HCT116 (cell line): ENCODE results near the gene ESRRB. TPM values are rescaled to one million over a fixed set of nuclear protein-coding genes. Genes with fewer than 3 reads are reported as not detected.

Experiments
- ATAC-seq: fragments of 200-7000 bp; cut with Tn5 transposase; 2 replicates; pipeline ENCODE4 v1.9.1; 2020; ENCODE audit warnings: mild to moderate bottlenecking, moderate library complexity
- BruUV-seq: library from RNA; stranded (reverse); fragments of 400-500 nt; replicated peaks from 2 replicates; lab custom pipeline; 2021; lab: Mats Ljungman, UMichigan
- CTCF ChIA-PET: fragments of 300-600 bp; sonication (Branson Sonifier 250); formaldehyde crosslinking; loops from one replicate; lab custom pipeline; 2021; ENCODE audit warnings: antibody characterized with exemption; lab: Charles Lee
- POLR2A ChIA-PET: fragments of 300-600, 350-600 bp; sonication (Branson Sonifier 250); formaldehyde crosslinking; loops from one replicate; lab custom pipeline; 2021; ENCODE audit warnings: antibody characterized with exemption; lab: Charles Lee
- RAD21 ChIA-PET, 2 experiments: fragments of 300-600 bp; sonication (Branson Sonifier 250); formaldehyde crosslinking; loops; one replicate each; lab custom pipeline; 2023; ENCODE audit warnings: low total read pairs in 2 of 2; ENCODE audit not compliant: uncharacterized antibody in 2 of 2, unreplicated experiment in 2 of 2, low non-redundant PET in 1 of 2; lab: Charles Lee
- DNase-seq: peaks from one replicate; pipeline ENCODE4 v3.0.0-alpha.2; 2010; ENCODE audit warnings: low read depth, low spot score
- H2AFZ ChIP-seq: fragments of 200-600 bp; shearing (Covaris generic), sonication (generic); 2 replicates; pipeline ENCODE4 v1.6.1; 2017; ENCODE audit warnings: low read depth, mixed run types, mixed read lengths, antibody characterized with exemption, low read length; ENCODE audit not compliant: poor library complexity, severe bottlenecking
- H3K27ac ChIP-seq: 2 replicates; pipeline ENCODE4 v1.5.1; 2012; ENCODE audit warnings: low read depth, low read length
- H3K27me3 ChIP-seq: fragments of 200-600 bp; sonication (generic); 2 replicates; pipeline ENCODE4 v1.6.1; 2016; ENCODE audit warnings: mixed run types, low read length, mixed read lengths; ENCODE audit not compliant: insufficient read depth
- H3K36me3 ChIP-seq, 2 experiments: fragments of 200-500 bp in 1 of 2; fragments of 200-600 bp in 1 of 2; sonication (Bioruptor generic) in 1 of 2; sonication (generic) in 1 of 2; 2 replicates each; pipeline versions ENCODE4 v1.5.1 to v1.6.1; 2014 to 2016; ENCODE audit warnings: low read length in 2 of 2, inconsistent platforms in 1 of 2, mixed read lengths in 1 of 2, mixed run types in 1 of 2; ENCODE audit not compliant: insufficient read depth in 2 of 2, control insufficient read depth in 1 of 2
- H3K4me1 ChIP-seq, 2 experiments: fragments of 200-600 bp in 1 of 2; sonication (generic) in 1 of 2; 2 replicates each; pipeline versions ENCODE4 v1.5.1 to v1.6.1; 2012 to 2017; ENCODE audit warnings: low read length in 2 of 2, inconsistent platforms in 1 of 2, mild to moderate bottlenecking in 1 of 2, mixed read lengths in 1 of 2, mixed run types in 1 of 2, moderate library complexity in 1 of 2; ENCODE audit not compliant: insufficient read depth in 2 of 2, control insufficient read depth in 1 of 2
- H3K4me2 ChIP-seq: fragments of 200-600 bp; sonication (generic); 2 replicates; pipeline ENCODE4 v1.6.1; 2017; ENCODE audit warnings: mixed run types, low read length, mixed read lengths
- H3K4me3 ChIP-seq, 2 experiments: fragments of 200-600 bp in 1 of 2; sonication (generic) in 1 of 2; replicated peaks in 1 of 2; 2 replicates each; pipeline ENCODE4 v1.5.1; 2011 to 2016; ENCODE audit warnings: low read length in 2 of 2, control low read depth in 1 of 2, low read depth in 1 of 2, mild to moderate bottlenecking in 1 of 2, mixed read lengths in 1 of 2, mixed run types in 1 of 2
- H3K79me2 ChIP-seq: fragments of 200-600 bp; sonication (generic); 2 replicates; pipeline ENCODE4 v1.6.1; 2017; ENCODE audit warnings: mild to moderate bottlenecking, mixed run types, low read length, moderate library complexity, mixed read lengths; ENCODE audit not compliant: insufficient read depth
- H3K9ac ChIP-seq: fragments of 200-600 bp; sonication (generic); 2 replicates; pipeline ENCODE4 v1.6.1; 2016; ENCODE audit warnings: low read length, mixed read lengths
- H3K9me2 ChIP-seq: fragments of 200-600 bp; sonication (generic), shearing (Covaris generic); 2 replicates; pipeline ENCODE4 v1.6.1; 2017; ENCODE audit warnings: mixed run types, mild to moderate bottlenecking, moderate library complexity; ENCODE audit not compliant: insufficient read depth
- H3K9me3 ChIP-seq, 2 experiments: fragments of 200-500 bp in 1 of 2; fragments of 200-600 bp in 1 of 2; sonication (Bioruptor generic) in 1 of 2; sonication (generic) in 1 of 2; 2 replicates each; pipeline ENCODE4 v1.6.1; 2014 to 2017; ENCODE audit warnings: low read length in 2 of 2, mixed read lengths in 2 of 2, inconsistent platforms in 1 of 2, low read depth in 1 of 2, mild to moderate bottlenecking in 1 of 2, mixed run types in 1 of 2, moderate library complexity in 1 of 2; ENCODE audit not compliant: control insufficient read depth in 1 of 2, insufficient read depth in 1 of 2
- H4K20me1 ChIP-seq: fragments of 200-600 bp; sonication (generic), shearing (Covaris generic); 2 replicates; pipeline ENCODE4 v1.6.1; 2017; ENCODE audit warnings: mixed run types, mild to moderate bottlenecking, moderate library complexity; ENCODE audit not compliant: insufficient read depth
- CBX3 ChIP-seq: IDR thresholded peaks from 2 replicates; pipeline ENCODE4 v1.6.1; 2012; ENCODE audit warnings: low read depth
- CEBPB ChIP-seq: IDR thresholded peaks from 2 replicates; pipeline ENCODE4 v1.6.1; 2012; ENCODE audit warnings: low read depth
- EGR1 ChIP-seq: IDR thresholded peaks from 2 replicates; pipeline ENCODE4 v1.6.1; 2012; ENCODE audit warnings: low read depth
- ELF1 ChIP-seq: IDR thresholded peaks from 2 replicates; pipeline ENCODE4 v1.6.1; 2012; ENCODE audit warnings: low read depth, borderline replicate concordance
- EZH2phosphoT487 ChIP-seq: fragments of 200-600 bp; IDR thresholded peaks from 2 replicates; pipeline ENCODE4 v1.6.1; 2018; ENCODE audit warnings: antibody characterized with exemption, borderline replicate concordance
- JUND ChIP-seq: IDR thresholded peaks from 2 replicates; pipeline ENCODE4 v1.6.1; 2012
- POLR2A ChIP-seq: IDR thresholded peaks from 2 replicates; pipeline ENCODE4 v1.7.0; 2011; ENCODE audit warnings: borderline replicate concordance; ENCODE audit not compliant: insufficient read depth, insufficient read length; ENCODE audit errors: extremely low read depth
- POLR2AphosphoS5 ChIP-seq: IDR thresholded peaks from 2 replicates; pipeline ENCODE4 v1.6.1; 2011; ENCODE audit warnings: mild to moderate bottlenecking, low read depth, low read length, moderate library complexity
- RAD21 ChIP-seq: IDR thresholded peaks from 2 replicates; pipeline ENCODE4 v1.6.1; 2012; ENCODE audit warnings: low read depth, mild to moderate bottlenecking
- SIN3A ChIP-seq: IDR thresholded peaks from 2 replicates; pipeline ENCODE4 v1.6.1; 2012; ENCODE audit warnings: low read depth
- SP1 ChIP-seq: IDR thresholded peaks from 2 replicates; pipeline ENCODE4 v1.6.1; 2012; ENCODE audit warnings: low read depth
- TCF7L2 ChIP-seq: IDR thresholded peaks from 2 replicates; pipeline ENCODE4 v1.7.0; 2011; ENCODE audit warnings: borderline replicate concordance, inconsistent platforms; ENCODE audit not compliant: insufficient read depth, insufficient read length; ENCODE audit errors: extremely low read depth
- YY1 ChIP-seq: IDR thresholded peaks from 2 replicates; pipeline ENCODE4 v1.6.1; 2011; ENCODE audit warnings: low read length, low read depth, moderate library complexity, mild to moderate bottlenecking; ENCODE audit not compliant: insufficient replicate concordance; ENCODE audit errors: extremely low read depth
- ZFX ChIP-seq: fragments of 450-650 bp; IDR thresholded peaks from 2 replicates; pipeline ENCODE4 v1.6.1; 2017
- ZNF274 ChIP-seq: fragments of 200-500 bp; sonication (Bioruptor generic); IDR thresholded peaks from 2 replicates; pipeline ENCODE4 v1.6.1; 2014; ENCODE audit warnings: mild to moderate bottlenecking, low read depth, low read length, inconsistent platforms
- intact Hi-C: fragments of 100-400 bp; cut with micrococcal nuclease; formaldehyde crosslinking; loops from 2 replicates; pipeline ENCODE4 v1.10.0; 2022
- total RNA-seq: library from RNA; stranded (reverse); gene quantifications from one replicate; pipeline ENCODE4 v1.2.1, GENCODE V29; 2021; ENCODE audit not compliant: unreplicated experiment
- TF ChIP-seq, protein P1 (sequence below), 3 experiments: fragments of 200-600 bp in 1 of 3; sonication (generic) in 1 of 3; IDR thresholded peaks in 2 of 3; conservative IDR thresholded peaks in 1 of 3; 2 replicates each; pipeline ENCODE4 v1.5.1; 2012 to 2017; ENCODE audit warnings: low read depth in 2 of 3, low read length in 2 of 3, antibody characterized with exemption in 1 of 3, borderline replicate concordance in 1 of 3, control low read depth in 1 of 3, mild to moderate bottlenecking in 1 of 3, mixed read lengths in 1 of 3, mixed run types in 1 of 3, moderate library complexity in 1 of 3; ENCODE audit not compliant: insufficient read depth in 1 of 3
- TF ChIP-seq, protein P2 (sequence below): IDR thresholded peaks from 2 replicates; pipeline ENCODE4 v1.6.1; 2012
- TF ChIP-seq, protein P3 (sequence below): IDR thresholded peaks from 2 replicates; pipeline ENCODE4 v1.6.1; 2012
- TF ChIP-seq, protein P4 (sequence below): IDR thresholded peaks from 2 replicates; pipeline ENCODE4 v1.6.1; 2012; ENCODE audit warnings: low read depth
- TF ChIP-seq, protein P5 (sequence below): IDR thresholded peaks from 2 replicates; pipeline ENCODE4 v1.6.1; 2011; ENCODE audit warnings: mild to moderate bottlenecking, low read length, moderate library complexity; ENCODE audit not compliant: insufficient replicate concordance; ENCODE audit errors: extremely low read depth

Gene ESRRB
- total RNA-seq, 1 experiment from 2014 or later = 1.9 TPM

DNA sequence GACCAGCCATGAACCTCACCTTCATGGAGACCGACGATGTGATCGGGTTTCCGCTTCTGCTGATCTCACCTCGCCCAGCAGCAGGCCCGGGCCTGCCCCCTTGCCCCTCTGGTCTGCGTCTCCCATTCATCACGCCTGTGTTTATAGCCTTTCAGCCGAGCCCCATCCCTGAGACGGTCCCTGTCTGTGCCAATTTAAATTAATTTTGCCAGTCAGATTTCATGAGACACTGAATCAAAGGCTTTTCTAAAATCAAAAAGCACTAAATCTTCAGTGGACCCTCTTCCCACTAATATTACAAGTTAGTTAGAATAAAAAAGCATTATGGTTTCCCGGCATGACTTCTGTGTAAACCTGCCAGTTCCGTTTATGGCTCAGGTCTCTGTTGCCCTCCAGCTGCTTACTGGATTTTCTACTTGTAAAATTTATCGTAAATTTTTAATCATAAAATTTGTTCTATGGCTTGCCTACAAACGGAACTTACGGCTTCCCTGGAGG is 155.9 kb downstream of the ESRRB start:
- H3K4me1 ChIP-seq = no peaks in the 10 kb centered on the region
- ChIA-PET CTCF (no interaction called here), RAD21 (no interaction called here), POLR2A (no interaction called here)
- no peak overlapping the region for H3K4me2 ChIP-seq
- no peaks in the 10 kb centered on the region for H3K27me3 ChIP-seq
- H3K9me3 ChIP-seq = no peaks in the 10 kb centered on the region
- H3K36me3 ChIP-seq = no peaks in the 10 kb centered on the region
- no peak overlapping the region for H3K9ac ChIP-seq
- intact Hi-C loops = no loop called here
- TF ChIP-seq ZNF274 = no peak
- no peak for TF ChIP-seq TCF7L2
- no peak for TF ChIP-seq JUND
- no peak for TF ChIP-seq EZH2phosphoT487
- TF ChIP-seq SP1 = no peak
- TF ChIP-seq, protein P1, sequence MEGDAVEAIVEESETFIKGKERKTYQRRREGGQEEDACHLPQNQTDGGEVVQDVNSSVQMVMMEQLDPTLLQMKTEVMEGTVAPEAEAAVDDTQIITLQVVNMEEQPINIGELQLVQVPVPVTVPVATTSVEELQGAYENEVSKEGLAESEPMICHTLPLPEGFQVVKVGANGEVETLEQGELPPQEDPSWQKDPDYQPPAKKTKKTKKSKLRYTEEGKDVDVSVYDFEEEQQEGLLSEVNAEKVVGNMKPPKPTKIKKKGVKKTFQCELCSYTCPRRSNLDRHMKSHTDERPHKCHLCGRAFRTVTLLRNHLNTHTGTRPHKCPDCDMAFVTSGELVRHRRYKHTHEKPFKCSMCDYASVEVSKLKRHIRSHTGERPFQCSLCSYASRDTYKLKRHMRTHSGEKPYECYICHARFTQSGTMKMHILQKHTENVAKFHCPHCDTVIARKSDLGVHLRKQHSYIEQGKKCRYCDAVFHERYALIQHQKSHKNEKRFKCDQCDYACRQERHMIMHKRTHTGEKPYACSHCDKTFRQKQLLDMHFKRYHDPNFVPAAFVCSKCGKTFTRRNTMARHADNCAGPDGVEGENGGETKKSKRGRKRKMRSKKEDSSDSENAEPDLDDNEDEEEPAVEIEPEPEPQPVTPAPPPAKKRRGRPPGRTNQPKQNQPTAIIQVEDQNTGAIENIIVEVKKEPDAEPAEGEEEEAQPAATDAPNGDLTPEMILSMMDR (IDR thresholded peaks at IDR 0.05 in 2 of 3, conservative IDR thresholded peaks at IDR 0.05 in 1 of 3; ENCODE audit: borderline replicate concordance in 1 of 3, insufficient read depth in 1 of 3, low read depth in 2 of 3, low read length in 2 of 3) = no peak
- TF ChIP-seq POLR2A = no peak
- TF ChIP-seq, protein P2, sequence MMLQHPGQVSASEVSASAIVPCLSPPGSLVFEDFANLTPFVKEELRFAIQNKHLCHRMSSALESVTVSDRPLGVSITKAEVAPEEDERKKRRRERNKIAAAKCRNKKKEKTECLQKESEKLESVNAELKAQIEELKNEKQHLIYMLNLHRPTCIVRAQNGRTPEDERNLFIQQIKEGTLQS = no peak
- TF ChIP-seq ZFX = no peak
- no peak for TF ChIP-seq POLR2AphosphoS5
- TF ChIP-seq, protein P3, sequence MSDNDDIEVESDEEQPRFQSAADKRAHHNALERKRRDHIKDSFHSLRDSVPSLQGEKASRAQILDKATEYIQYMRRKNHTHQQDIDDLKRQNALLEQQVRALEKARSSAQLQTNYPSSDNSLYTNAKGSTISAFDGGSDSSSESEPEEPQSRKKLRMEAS = no peak
- TF ChIP-seq ELF1 = no peak
- TF ChIP-seq CEBPB = no peak
- TF ChIP-seq, protein P4, sequence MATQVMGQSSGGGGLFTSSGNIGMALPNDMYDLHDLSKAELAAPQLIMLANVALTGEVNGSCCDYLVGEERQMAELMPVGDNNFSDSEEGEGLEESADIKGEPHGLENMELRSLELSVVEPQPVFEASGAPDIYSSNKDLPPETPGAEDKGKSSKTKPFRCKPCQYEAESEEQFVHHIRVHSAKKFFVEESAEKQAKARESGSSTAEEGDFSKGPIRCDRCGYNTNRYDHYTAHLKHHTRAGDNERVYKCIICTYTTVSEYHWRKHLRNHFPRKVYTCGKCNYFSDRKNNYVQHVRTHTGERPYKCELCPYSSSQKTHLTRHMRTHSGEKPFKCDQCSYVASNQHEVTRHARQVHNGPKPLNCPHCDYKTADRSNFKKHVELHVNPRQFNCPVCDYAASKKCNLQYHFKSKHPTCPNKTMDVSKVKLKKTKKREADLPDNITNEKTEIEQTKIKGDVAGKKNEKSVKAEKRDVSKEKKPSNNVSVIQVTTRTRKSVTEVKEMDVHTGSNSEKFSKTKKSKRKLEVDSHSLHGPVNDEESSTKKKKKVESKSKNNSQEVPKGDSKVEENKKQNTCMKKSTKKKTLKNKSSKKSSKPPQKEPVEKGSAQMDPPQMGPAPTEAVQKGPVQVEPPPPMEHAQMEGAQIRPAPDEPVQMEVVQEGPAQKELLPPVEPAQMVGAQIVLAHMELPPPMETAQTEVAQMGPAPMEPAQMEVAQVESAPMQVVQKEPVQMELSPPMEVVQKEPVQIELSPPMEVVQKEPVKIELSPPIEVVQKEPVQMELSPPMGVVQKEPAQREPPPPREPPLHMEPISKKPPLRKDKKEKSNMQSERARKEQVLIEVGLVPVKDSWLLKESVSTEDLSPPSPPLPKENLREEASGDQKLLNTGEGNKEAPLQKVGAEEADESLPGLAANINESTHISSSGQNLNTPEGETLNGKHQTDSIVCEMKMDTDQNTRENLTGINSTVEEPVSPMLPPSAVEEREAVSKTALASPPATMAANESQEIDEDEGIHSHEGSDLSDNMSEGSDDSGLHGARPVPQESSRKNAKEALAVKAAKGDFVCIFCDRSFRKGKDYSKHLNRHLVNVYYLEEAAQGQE = no peak
- no peak for TF ChIP-seq SIN3A
- TF ChIP-seq CBX3 = no peak
- no peak for TF ChIP-seq EGR1
- TF ChIP-seq RAD21 = no peak
- no peak for TF ChIP-seq YY1
- TF ChIP-seq, protein P5, sequence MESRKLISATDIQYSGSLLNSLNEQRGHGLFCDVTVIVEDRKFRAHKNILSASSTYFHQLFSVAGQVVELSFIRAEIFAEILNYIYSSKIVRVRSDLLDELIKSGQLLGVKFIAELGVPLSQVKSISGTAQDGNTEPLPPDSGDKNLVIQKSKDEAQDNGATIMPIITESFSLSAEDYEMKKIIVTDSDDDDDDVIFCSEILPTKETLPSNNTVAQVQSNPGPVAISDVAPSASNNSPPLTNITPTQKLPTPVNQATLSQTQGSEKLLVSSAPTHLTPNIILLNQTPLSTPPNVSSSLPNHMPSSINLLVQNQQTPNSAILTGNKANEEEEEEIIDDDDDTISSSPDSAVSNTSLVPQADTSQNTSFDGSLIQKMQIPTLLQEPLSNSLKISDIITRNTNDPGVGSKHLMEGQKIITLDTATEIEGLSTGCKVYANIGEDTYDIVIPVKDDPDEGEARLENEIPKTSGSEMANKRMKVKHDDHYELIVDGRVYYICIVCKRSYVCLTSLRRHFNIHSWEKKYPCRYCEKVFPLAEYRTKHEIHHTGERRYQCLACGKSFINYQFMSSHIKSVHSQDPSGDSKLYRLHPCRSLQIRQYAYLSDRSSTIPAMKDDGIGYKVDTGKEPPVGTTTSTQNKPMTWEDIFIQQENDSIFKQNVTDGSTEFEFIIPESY = no peak
- no peak overlapping the region for H3K27ac ChIP-seq
- H3K4me3 ChIP-seq = no peak overlapping the region
- no peak for DNase-seq
- no peak overlapping the region for H2AFZ ChIP-seq
- H3K9me2 ChIP-seq = no peaks in the 10 kb centered on the region
- no peaks in the 10 kb centered on the region for H4K20me1 ChIP-seq
- no TSS peak for BruUV-seq
- no peaks in the 10 kb centered on the region for H3K79me2 ChIP-seq
- no peak for ATAC-seq
